ENCODE measurements around the gene NTM. TPM values are rescaled to one million over a fixed set of nuclear protein-coding genes. Genes with fewer than 3 reads are reported as not detected.

NTM gene
- total RNA-seq, 1 experiment from 2014 or later = not detected

- BruUV-seq (replicated peaks) = no TSS peak
- intact Hi-C loops (cut with micrococcal nuclease) = no loop called here
- TF ChIP-seq YY1 (IDR thresholded peaks at IDR 0.05; ENCODE audit: extremely low read depth, insufficient replicate concordance, low read depth, low read length) = no peak
These were observed 712.2 kb downstream of the NTM start for GRCh38 chr11:132082566-132082965.

GRCh38 chr11:132084433-132084832, 714.0 kb downstream of the NTM start:
- POLR2A ChIA-PET = no interaction called here
- H3K9me3 ChIP-seq (ENCODE audit: control insufficient read depth in 1 of 2, insufficient read depth in 1 of 2, low read depth in 1 of 2, low read length in 2 of 2) = peaks cover 0 to 12% of the 10 kb centered on the region in 2 experiments; a peak in 2 of 4 replicates
- no peak for ATAC-seq
- CTCF ChIA-PET = no interaction called here
- no peak overlapping the region for H3K9ac ChIP-seq (ENCODE audit: low read length)
- H3K9me2 ChIP-seq (ENCODE audit: insufficient read depth) = no peaks in the 10 kb centered on the region
- no peaks in the 10 kb centered on the region for H3K36me3 ChIP-seq (ENCODE audit: control insufficient read depth in 1 of 2, insufficient read depth in 2 of 2, low read length in 2 of 2)
- no peaks in the 10 kb centered on the region for H4K20me1 ChIP-seq (ENCODE audit: insufficient read depth)
- intact Hi-C loops (cut with micrococcal nuclease) = no loop called here
- no peak overlapping the region for H3K4me3 ChIP-seq (replicated peaks in 1 of 2; ENCODE audit: low read depth in 1 of 2, low read length in 2 of 2)
- no peak overlapping the region for H3K4me2 ChIP-seq (ENCODE audit: low read length)
- no peaks in the 10 kb centered on the region for H3K4me1 ChIP-seq (ENCODE audit: control insufficient read depth in 1 of 2, insufficient read depth in 2 of 2, low read length in 2 of 2)
- H3K79me2 ChIP-seq (ENCODE audit: insufficient read depth, low read length) = no peaks in the 10 kb centered on the region
- DNase-seq (ENCODE audit: low read depth, low spot score) = no peak
- H3K27ac ChIP-seq (ENCODE audit: low read depth, low read length) = no peak overlapping the region
- no peak overlapping the region for H2AFZ ChIP-seq (ENCODE audit: low read depth, low read length, poor library complexity, severe bottlenecking)
- RAD21 ChIA-PET (ENCODE audit: low non-redundant PET in 1 of 2, low total read pairs in 2 of 2, uncharacterized antibody in 2 of 2, unreplicated experiment in 2 of 2) = no interaction called here
- H3K27me3 ChIP-seq (ENCODE audit: insufficient read depth, low read length) = no peaks in the 10 kb centered on the region
- no TSS peak for BruUV-seq (replicated peaks)
- no peak for TF ChIP-seq SIN3A (IDR thresholded peaks at IDR 0.05; ENCODE audit: low read depth)
- no peak for TF ChIP-seq JUND (IDR thresholded peaks at IDR 0.05)
- TF ChIP-seq EZH2phosphoT487 (IDR thresholded peaks at IDR 0.05; ENCODE audit: borderline replicate concordance) = no peak
- no peak for TF ChIP-seq CTCF (IDR thresholded peaks at IDR 0.05 in 2 of 3, conservative IDR thresholded peaks at IDR 0.05 in 1 of 3; ENCODE audit: borderline replicate concordance in 1 of 3, insufficient read depth in 1 of 3, low read depth in 2 of 3, low read length in 2 of 3)
- no peak for TF ChIP-seq SRF (IDR thresholded peaks at IDR 0.05; ENCODE audit: low read depth)
- TF ChIP-seq ELF1 (IDR thresholded peaks at IDR 0.05; ENCODE audit: borderline replicate concordance, low read depth) = no peak
- no peak for TF ChIP-seq POLR2A (IDR thresholded peaks at IDR 0.05; ENCODE audit: borderline replicate concordance, extremely low read depth, insufficient read depth, insufficient read length)
- TF ChIP-seq MAX (IDR thresholded peaks at IDR 0.05) = no peak
- no peak for TF ChIP-seq ZNF274 (IDR thresholded peaks at IDR 0.05; ENCODE audit: low read depth, low read length)
- no peak for TF ChIP-seq REST (IDR thresholded peaks at IDR 0.05; ENCODE audit: low read depth)
- TF ChIP-seq CBX3 (IDR thresholded peaks at IDR 0.05; ENCODE audit: low read depth) = no peak
- no peak for TF ChIP-seq ATF3 (IDR thresholded peaks at IDR 0.05)
- TF ChIP-seq EZH2 (IDR thresholded peaks at IDR 0.05) = no peak
- no peak for TF ChIP-seq ZFX (IDR thresholded peaks at IDR 0.05)
- no peak for TF ChIP-seq YY1 (IDR thresholded peaks at IDR 0.05; ENCODE audit: extremely low read depth, insufficient replicate concordance, low read depth, low read length)

More at GRCh38 chr11:132082566-132082965, 712.2 kb downstream of the NTM start:
- Histone ChIP-seq H3K4me3 (replicated peaks in 1 of 2; ENCODE audit: low read depth in 1 of 2, low read length in 2 of 2) (no peak overlapping the region), H3K27ac (ENCODE audit: low read depth, low read length) (no peak overlapping the region), H3K9me2 (ENCODE audit: insufficient read depth) (no peaks in the 10 kb centered on the region), H3K27me3 (ENCODE audit: insufficient read depth, low read length) (no peaks in the 10 kb centered on the region), H3K9me3 (ENCODE audit: control insufficient read depth in 1 of 2, insufficient read depth in 1 of 2, low read depth in 1 of 2, low read length in 2 of 2) (peaks cover 0 to 12% of the 10 kb centered on the region in 2 experiments; a peak in 2 of 4 replicates), H3K36me3 (ENCODE audit: control insufficient read depth in 1 of 2, insufficient read depth in 2 of 2, low read length in 2 of 2) (no peaks in the 10 kb centered on the region), H3K4me1 (ENCODE audit: control insufficient read depth in 1 of 2, insufficient read depth in 2 of 2, low read length in 2 of 2) (no peaks in the 10 kb centered on the region), H3K4me2 (ENCODE audit: low read length) (no peak overlapping the region), H3K79me2 (ENCODE audit: insufficient read depth, low read length) (no peaks in the 10 kb centered on the region), H2AFZ (ENCODE audit: low read depth, low read length, poor library complexity, severe bottlenecking) (no peak overlapping the region), H4K20me1 (ENCODE audit: insufficient read depth) (no peaks in the 10 kb centered on the region), H3K9ac (ENCODE audit: low read length) (no peak overlapping the region)
- ChIA-PET POLR2A (no interaction called here), RAD21 (ENCODE audit: low non-redundant PET in 1 of 2, low total read pairs in 2 of 2, uncharacterized antibody in 2 of 2, unreplicated experiment in 2 of 2) (no interaction called here), CTCF (no interaction called here)
- no peak for ATAC-seq
- DNase-seq (ENCODE audit: low read depth, low spot score) = no peak

Data from HCT116 (cell line).